Glutamatergic neuron (in vitro differentiated cells): ENCODE data around the gene SCLT1. TPM values are rescaled to one million over a fixed set of nuclear protein-coding genes. Genes with fewer than 3 reads are reported as not detected.
"Not testable (repeated sequence)": the region's sequence is repeated elsewhere in the genome, so short reads cannot be mapped to it uniquely, and the experiment has no call there.

Source experiments
- DNase-seq: peaks from one replicate; pipeline ENCODE4 v3.0.0; 2022
- H3K27ac Mint-ChIP-seq: one replicate; pipeline ENCODE4 v1.8.0; 2020; ENCODE audit warnings: mild to moderate bottlenecking, mixed read lengths, inconsistent platforms; ENCODE audit not compliant: unreplicated experiment
- H3K27me3 Mint-ChIP-seq: one replicate; pipeline ENCODE4 v1.8.0; 2020; ENCODE audit warnings: mild to moderate bottlenecking, moderate library complexity, mixed read lengths, inconsistent platforms; ENCODE audit not compliant: unreplicated experiment
- H3K36me3 Mint-ChIP-seq: one replicate; pipeline ENCODE4 v1.8.0; 2020; ENCODE audit warnings: mild to moderate bottlenecking, mixed read lengths, inconsistent platforms; ENCODE audit not compliant: unreplicated experiment
- H3K4me1 Mint-ChIP-seq: one replicate; pipeline ENCODE4 v1.8.0; 2020; ENCODE audit warnings: mild to moderate bottlenecking, low read depth, mixed read lengths, inconsistent platforms; ENCODE audit not compliant: unreplicated experiment
- H3K4me3 Mint-ChIP-seq: one replicate; pipeline ENCODE4 v1.8.0; 2020; ENCODE audit warnings: mild to moderate bottlenecking, mixed read lengths, inconsistent platforms; ENCODE audit not compliant: unreplicated experiment
- H3K9me3 Mint-ChIP-seq: one replicate; pipeline ENCODE4 v1.8.0; 2020; ENCODE audit warnings: mild to moderate bottlenecking, moderate library complexity, mixed read lengths, inconsistent platforms; ENCODE audit not compliant: unreplicated experiment
- CTCF ChIP-seq: fragments of 200-600 bp; sonication (generic); IDR thresholded peaks from one replicate; pipeline ENCODE4 v1.5.0; 2021; ENCODE audit not compliant: partially characterized antibody, unreplicated experiment
- total RNA-seq: library from RNA; stranded (reverse); fragmentation: NEBNext Ultra II Directional; extraction: Animal tissue kit (Norgen Biotek cat#: 25700); gene quantifications from one replicate; pipeline ENCODE4 v1.2.1, GENCODE V29; 2021; ENCODE audit not compliant: unreplicated experiment

SCLT1 gene
- total RNA-seq, 1 donor from 2014 or later: 15.6 TPM

GRCh38 chr4:129080129-129080528 lies 13.2 kb downstream of the SCLT1 start:
- peaks cover 28% of the 10 kb centered on the region for H3K36me3 Mint-ChIP-seq
- TF ChIP-seq CTCF: no peak
- no peaks in the 10 kb centered on the region for H3K27me3 Mint-ChIP-seq
- no peak overlapping the region for H3K27ac Mint-ChIP-seq
- H3K9me3 Mint-ChIP-seq: peaks cover 3% of the 10 kb centered on the region
- H3K4me3 Mint-ChIP-seq: no peak overlapping the region
- no peaks in the 10 kb centered on the region for H3K4me1 Mint-ChIP-seq
- no peak for DNase-seq

- no peak overlapping the region for H3K27ac Mint-ChIP-seq
- no peak overlapping the region for H3K4me3 Mint-ChIP-seq
- peaks cover 3% of the 10 kb centered on the region for H3K9me3 Mint-ChIP-seq
- no peaks in the 10 kb centered on the region for H3K27me3 Mint-ChIP-seq
- H3K36me3 Mint-ChIP-seq: peaks cover 41% of the 10 kb centered on the region
- TF ChIP-seq CTCF: no peak
- no peak for DNase-seq
- H3K4me1 Mint-ChIP-seq: no peaks in the 10 kb centered on the region
Measured at GRCh38 chr4:129077326-129077725, 16.0 kb downstream of the SCLT1 start.

- not testable (repeated sequence) for H3K4me3 Mint-ChIP-seq, H3K27me3 Mint-ChIP-seq, H3K27ac Mint-ChIP-seq, H3K9me3 Mint-ChIP-seq, DNase-seq, H3K4me1 Mint-ChIP-seq
- peaks cover 34% of the 10 kb centered on the region for H3K36me3 Mint-ChIP-seq
Measured at GRCh38 chr4:129069537-129069936, 23.8 kb downstream of the SCLT1 start.

- no peak for DNase-seq
- no peaks in the 10 kb centered on the region for H3K4me1 Mint-ChIP-seq
- TF ChIP-seq CTCF: no peak
- H3K27me3 Mint-ChIP-seq: no peaks in the 10 kb centered on the region
- H3K9me3 Mint-ChIP-seq: peaks cover 17% of the 10 kb centered on the region
- H3K36me3 Mint-ChIP-seq: peaks cover 46% of the 10 kb centered on the region
- no peak overlapping the region for H3K27ac Mint-ChIP-seq
- no peak overlapping the region for H3K4me3 Mint-ChIP-seq
Measured at GRCh38 chr4:129064717-129065116, 28.6 kb downstream of the SCLT1 start.

- H3K36me3 Mint-ChIP-seq: peaks cover 46% of the 10 kb centered on the region
- no peak overlapping the region for H3K27ac Mint-ChIP-seq
Measured at GRCh38 chr4:129063640-129064039, 29.7 kb downstream of the SCLT1 start.

More at GRCh38 chr4:129063640-129064039, 29.7 kb downstream of the SCLT1 start:
- no peak for TF ChIP-seq CTCF
- H3K9me3 Mint-ChIP-seq: peaks cover 21% of the 10 kb centered on the region
- no peaks in the 10 kb centered on the region for H3K4me1 Mint-ChIP-seq
- H3K27me3 Mint-ChIP-seq: no peaks in the 10 kb centered on the region
- no peak overlapping the region for H3K4me3 Mint-ChIP-seq
- DNase-seq: no peak
